Endothelial cell of umbilical vein (primary cell): Measurements from ENCODE around the gene IGSF5. TPM values are rescaled to one million over a fixed set of nuclear protein-coding genes. Genes with fewer than 3 reads are reported as not detected.
"Not testable (repeated sequence)": the region's sequence is repeated elsewhere in the genome, so short reads cannot be mapped to it uniquely, and the experiment has no call there.

Source experiments
- BruUV-seq: library from RNA; stranded (reverse); fragments of 400-500 nt; replicated peaks from 2 replicates; lab custom pipeline; 2021; lab: Mats Ljungman, UMichigan
- CTCF ChIA-PET: fragments of 300-600, 350-600 bp; sonication (Branson Sonifier 250); formaldehyde crosslinking; loops from one replicate; lab custom pipeline; 2021; ENCODE audit warnings: antibody characterized with exemption, inconsistent platforms; lab: Charles Lee
- POLR2A ChIA-PET: fragments of 300-600, 350-600 bp; sonication (Branson Sonifier 250); formaldehyde crosslinking; loops from one replicate; lab custom pipeline; 2021; ENCODE audit warnings: antibody characterized with exemption, inconsistent platforms; lab: Charles Lee
- DNase-seq: peaks from one replicate; pipeline ENCODE4 v3.0.0-alpha.2; 2011; ENCODE audit warnings: low read depth, low spot score
- FAIRE-seq: peaks from 2 replicates; lab custom pipeline; 2011; peaks lifted over from hg19 to GRCh38; lab: Jason Lieb, UNC
- H2AFZ ChIP-seq: 2 replicates; pipeline ENCODE4 v1.6.0; 2012; ENCODE audit warnings: low read depth, low read length, control low read depth, inconsistent platforms
- H3K27ac ChIP-seq: 2 replicates; pipeline ENCODE4 v1.5.1; 2011; ENCODE audit warnings: low read depth, mild to moderate bottlenecking, control low read depth, low read length, moderate library complexity; ENCODE audit not compliant: insufficient read depth
- H3K27me3 ChIP-seq, 2 experiments: 2 replicates each; pipeline versions ENCODE4 v1.6.0 to v1.6.1; 2011; ENCODE audit warnings: low read length in 2 of 2, mixed read lengths in 1 of 2; ENCODE audit not compliant: control insufficient read depth in 2 of 2, insufficient read depth in 2 of 2
- H3K36me3 ChIP-seq, 2 experiments: 2 replicates in 1 of 2; 3 replicates in 1 of 2; pipeline ENCODE4 v1.5.1; 2011; ENCODE audit warnings: low read length in 2 of 2, mild to moderate bottlenecking in 1 of 2, moderate library complexity in 1 of 2; ENCODE audit not compliant: control insufficient read depth in 2 of 2, insufficient read depth in 2 of 2; ENCODE audit errors: extremely low read depth in 1 of 2
- H3K4me1 ChIP-seq: 3 replicates; pipeline ENCODE4 v1.5.1; 2011; ENCODE audit warnings: mild to moderate bottlenecking, low read length; ENCODE audit not compliant: control insufficient read depth, insufficient read depth; ENCODE audit errors: extremely low read depth
- H3K4me2 ChIP-seq: 2 replicates; pipeline ENCODE4 v1.6.1; 2011; ENCODE audit warnings: low read length, control low read depth, mixed read lengths; ENCODE audit not compliant: insufficient read depth
- H3K4me3 ChIP-seq, 3 experiments: fragments of 200-600 bp in 1 of 3; sonication (generic), shearing (Covaris generic) in 1 of 3; replicated peaks in 1 of 3; 2 replicates each; pipeline ENCODE4 v1.5.1; 2011 to 2016; ENCODE audit warnings: control low read depth in 3 of 3, low read length in 3 of 3, mild to moderate bottlenecking in 2 of 3, inconsistent platforms in 1 of 3, low read depth in 1 of 3, moderate library complexity in 1 of 3; ENCODE audit not compliant: insufficient read depth in 1 of 3
- H3K79me2 ChIP-seq: 2 replicates; pipeline ENCODE4 v1.6.0; 2012; ENCODE audit warnings: low read length, inconsistent platforms; ENCODE audit not compliant: control insufficient read depth, insufficient read depth
- H3K9ac ChIP-seq: replicated peaks from 2 replicates; pipeline ENCODE3; 2011; ENCODE audit warnings: low read length, control low read depth; ENCODE audit not compliant: insufficient read depth; ENCODE audit errors: extremely low read depth
- H3K9me1 ChIP-seq: replicated peaks from 3 replicates; pipeline ENCODE4 v1.6.0; 2011; ENCODE audit warnings: mild to moderate bottlenecking, low read length; ENCODE audit not compliant: control insufficient read depth, insufficient read depth; ENCODE audit errors: extremely low read depth
- H3K9me3 ChIP-seq: replicated peaks from 2 replicates; pipeline ENCODE4 v1.5.1; 2012; ENCODE audit warnings: low read length, inconsistent platforms; ENCODE audit not compliant: control insufficient read depth, insufficient read depth
- H4K20me1 ChIP-seq: replicated peaks from 2 replicates; pipeline ENCODE3; 2011; ENCODE audit warnings: mild to moderate bottlenecking, low read length; ENCODE audit not compliant: control insufficient read depth, insufficient read depth; ENCODE audit errors: extremely low read depth
- EZH2 ChIP-seq: IDR thresholded peaks from 2 replicates; pipeline ENCODE4 v1.6.1; 2012; ENCODE audit warnings: borderline replicate concordance, low read depth, mild to moderate bottlenecking, moderate library complexity, low read length, inconsistent platforms; ENCODE audit not compliant: severe bottlenecking
- FOS ChIP-seq: IDR thresholded peaks from 2 replicates; pipeline ENCODE4 v1.6.1; 2011; ENCODE audit warnings: mild to moderate bottlenecking, low read length, moderate library complexity, borderline replicate concordance; ENCODE audit not compliant: insufficient read depth
- GATA2 ChIP-seq: IDR thresholded peaks from 2 replicates; pipeline ENCODE4 v1.7.0; 2011; ENCODE audit warnings: low read depth, mild to moderate bottlenecking, moderate library complexity, mixed read lengths, low read length; ENCODE audit not compliant: insufficient read length, insufficient read depth
- JUN ChIP-seq: IDR thresholded peaks from 2 replicates; pipeline ENCODE4 v1.6.1; 2011; ENCODE audit warnings: borderline replicate concordance, low read depth; ENCODE audit not compliant: insufficient read length, insufficient read depth
- MYC ChIP-seq: IDR thresholded peaks from one replicate; pipeline ENCODE4 v1.6.1; 2011; ENCODE audit warnings: mild to moderate bottlenecking, low read depth, low read length
- POLR2A ChIP-seq: IDR thresholded peaks from 2 replicates; pipeline ENCODE4 v1.6.1; 2012; ENCODE audit warnings: low read depth, mild to moderate bottlenecking, control low read depth, low read length
- POLR2AphosphoS5 ChIP-seq: IDR thresholded peaks from 2 replicates; pipeline ENCODE4 v1.6.1; 2012; ENCODE audit warnings: low read depth, mild to moderate bottlenecking, control low read depth, low read length, moderate library complexity; ENCODE audit not compliant: insufficient read depth
- dilution Hi-C: fragments of 300-500 bp; cut with MboI; formaldehyde crosslinking; loops from one replicate; pipeline ENCODE4 v1.15.0; 2019; ENCODE audit warnings: low sequenced_read_pairs; ENCODE audit not compliant: extremely low pct_ligation_motif_present
- intact Hi-C: fragments of 100-400 bp; cut with micrococcal nuclease; formaldehyde crosslinking; loops from one replicate; pipeline ENCODE4 v1.10.0; 2022
- polyA plus RNA-seq, 4 experiments: library from polyadenylated mRNA; depleted of rRNA in 3 of 4; stranded (reverse) in 3 of 4; unstranded in 1 of 4; fragments of >200 nt; gene quantifications; 2 replicates each; pipeline versions ENCODE4 v1.2.1 to v1.2.3, GENCODE V29; 2011 to 2012; ENCODE audit warnings: missing spikeins in 1 of 4
- total RNA-seq: library from RNA; stranded (reverse); gene quantifications from 2 replicates; pipeline ENCODE4 v1.2.3, GENCODE V29; 2021
- TF ChIP-seq, protein P1 (sequence below), 2 donors: IDR thresholded peaks; 1 replicate in 1 of 2; 2 replicates in 1 of 2; pipeline ENCODE4 v1.5.1; 2011; ENCODE audit warnings: low read length in 2 of 2, mild to moderate bottlenecking in 2 of 2, moderate library complexity in 2 of 2, control low read depth in 1 of 2, inconsistent platforms in 1 of 2, low read depth in 1 of 2; ENCODE audit not compliant: insufficient read depth in 1 of 2; ENCODE audit errors: extremely low read depth in 1 of 2
- TF ChIP-seq, protein P2 (sequence below): IDR thresholded peaks from 2 replicates; pipeline ENCODE4 v1.6.1; 2011; ENCODE audit not compliant: insufficient read depth, insufficient read length

Gene IGSF5
- total and polyA plus RNA-seq, 2 donors (not counting 3 experiments of a cell fraction or from before 2014, with no cell fraction given): not detected

DNA sequence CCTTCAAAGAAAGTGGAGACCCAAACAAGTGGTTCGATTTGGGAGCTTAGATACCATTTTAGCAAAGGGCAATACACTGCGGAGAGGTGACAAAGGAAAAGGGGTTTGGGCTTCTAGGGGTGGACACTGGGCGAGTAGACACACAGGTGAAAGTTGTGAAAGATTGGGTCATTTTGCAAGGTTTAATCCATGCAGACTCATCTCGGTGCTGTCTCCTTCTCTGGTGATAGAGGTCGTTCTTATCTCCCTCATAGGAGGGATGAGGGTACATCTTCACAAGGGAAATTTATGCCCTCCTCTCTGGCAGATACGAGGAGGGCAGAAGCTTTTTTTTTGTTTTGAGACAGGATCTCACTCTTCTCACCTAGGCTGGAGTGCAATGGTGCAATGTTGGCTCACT is 6.4 kb upstream of the IGSF5 start:
- no peak overlapping the region for H3K27ac ChIP-seq
- no peaks in the 10 kb centered on the region for H3K79me2 ChIP-seq
- H2AFZ ChIP-seq: no peak overlapping the region
- ChIA-PET CTCF (no interaction called here), POLR2A (no interaction called here)
- H3K4me1 ChIP-seq: no peaks in the 10 kb centered on the region
- H4K20me1 ChIP-seq: no peaks in the 10 kb centered on the region
- intact Hi-C loops (no loop called here), dilution Hi-C loops (no loop called here)
- TF ChIP-seq GATA2: no peak
- no peak for TF ChIP-seq POLR2AphosphoS5
- no peak for TF ChIP-seq MYC
- TF ChIP-seq, protein P1, sequence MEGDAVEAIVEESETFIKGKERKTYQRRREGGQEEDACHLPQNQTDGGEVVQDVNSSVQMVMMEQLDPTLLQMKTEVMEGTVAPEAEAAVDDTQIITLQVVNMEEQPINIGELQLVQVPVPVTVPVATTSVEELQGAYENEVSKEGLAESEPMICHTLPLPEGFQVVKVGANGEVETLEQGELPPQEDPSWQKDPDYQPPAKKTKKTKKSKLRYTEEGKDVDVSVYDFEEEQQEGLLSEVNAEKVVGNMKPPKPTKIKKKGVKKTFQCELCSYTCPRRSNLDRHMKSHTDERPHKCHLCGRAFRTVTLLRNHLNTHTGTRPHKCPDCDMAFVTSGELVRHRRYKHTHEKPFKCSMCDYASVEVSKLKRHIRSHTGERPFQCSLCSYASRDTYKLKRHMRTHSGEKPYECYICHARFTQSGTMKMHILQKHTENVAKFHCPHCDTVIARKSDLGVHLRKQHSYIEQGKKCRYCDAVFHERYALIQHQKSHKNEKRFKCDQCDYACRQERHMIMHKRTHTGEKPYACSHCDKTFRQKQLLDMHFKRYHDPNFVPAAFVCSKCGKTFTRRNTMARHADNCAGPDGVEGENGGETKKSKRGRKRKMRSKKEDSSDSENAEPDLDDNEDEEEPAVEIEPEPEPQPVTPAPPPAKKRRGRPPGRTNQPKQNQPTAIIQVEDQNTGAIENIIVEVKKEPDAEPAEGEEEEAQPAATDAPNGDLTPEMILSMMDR (IDR thresholded peaks at IDR 0.05; ENCODE audit: extremely low read depth in 1 of 2, insufficient read depth in 1 of 2, low read depth in 1 of 2, low read length in 2 of 2): no peak
- TF ChIP-seq, protein P2, sequence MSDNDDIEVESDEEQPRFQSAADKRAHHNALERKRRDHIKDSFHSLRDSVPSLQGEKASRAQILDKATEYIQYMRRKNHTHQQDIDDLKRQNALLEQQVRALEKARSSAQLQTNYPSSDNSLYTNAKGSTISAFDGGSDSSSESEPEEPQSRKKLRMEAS: no peak
- TF ChIP-seq POLR2A: no peak
- no peak for TF ChIP-seq FOS
- TF ChIP-seq JUN: no peak
- TF ChIP-seq EZH2: no peak
- H3K4me2 ChIP-seq: no peak overlapping the region
- no peak for FAIRE-seq
- no peaks in the 10 kb centered on the region for H3K9me1 ChIP-seq
- BruUV-seq: no TSS peak
- no peak for DNase-seq
- H3K9me3 ChIP-seq: no peaks in the 10 kb centered on the region
- H3K9ac ChIP-seq: no peak overlapping the region
- H3K36me3 ChIP-seq: no peaks in the 10 kb centered on the region
- H3K27me3 ChIP-seq: no peaks in the 10 kb centered on the region
- no peak overlapping the region for H3K4me3 ChIP-seq

DNA sequence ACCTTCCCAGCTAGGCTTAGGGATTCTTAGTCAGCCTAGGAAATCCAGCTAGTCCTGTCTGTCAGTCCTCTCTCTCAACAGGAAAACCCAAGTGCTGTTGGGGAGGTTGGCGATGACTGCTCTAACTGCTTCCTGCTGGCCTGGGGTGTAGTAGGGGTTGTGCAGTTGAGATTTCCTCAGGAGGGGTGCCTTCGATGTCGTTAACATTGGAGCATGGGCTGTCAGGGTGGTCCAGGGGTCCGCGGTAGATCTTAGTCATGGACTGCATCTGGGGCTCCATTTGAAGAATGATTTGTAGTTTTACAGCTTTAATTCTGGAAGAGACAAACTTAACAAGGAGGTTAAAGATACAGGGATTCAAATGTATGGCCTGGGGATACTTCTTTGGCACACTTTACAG is 5.5 kb upstream of the IGSF5 start:
- POLR2A ChIA-PET, H2AFZ ChIP-seq, H3K9ac ChIP-seq, H4K20me1 ChIP-seq, H3K4me2 ChIP-seq, intact Hi-C loops, H3K9me1 ChIP-seq, H3K9me3 ChIP-seq, H3K4me3 ChIP-seq, CTCF ChIA-PET, H3K27ac ChIP-seq, H3K4me1 ChIP-seq, H3K27me3 ChIP-seq, FAIRE-seq, DNase-seq, BruUV-seq, dilution Hi-C loops, H3K36me3 ChIP-seq, H3K79me2 ChIP-seq: not testable (repeated sequence)

DNA sequence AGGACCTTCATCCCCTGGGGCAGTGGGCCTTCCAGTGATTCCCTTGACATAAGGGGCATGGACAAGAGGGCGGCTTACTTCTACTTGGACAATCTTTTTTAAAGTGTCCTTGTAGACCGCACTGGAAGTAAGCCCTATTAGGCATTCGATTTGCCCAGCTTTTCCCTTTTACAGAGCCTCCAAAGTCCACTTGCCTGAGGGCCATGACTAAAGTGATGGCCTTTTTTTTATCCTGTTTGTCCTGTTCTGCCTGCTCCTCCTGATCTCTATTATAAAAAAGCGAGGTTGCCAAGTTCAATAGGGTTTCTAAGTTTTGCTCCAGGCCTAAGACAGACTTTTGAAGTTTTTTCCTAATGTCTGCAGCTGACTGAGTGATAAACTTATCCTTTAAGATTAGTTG is 2.4 kb upstream of the IGSF5 start:
- H3K4me1 ChIP-seq, H3K79me2 ChIP-seq, H3K36me3 ChIP-seq, H3K27me3 ChIP-seq, H4K20me1 ChIP-seq, POLR2A ChIA-PET, FAIRE-seq, dilution Hi-C loops, H3K4me2 ChIP-seq, DNase-seq, CTCF ChIA-PET, H3K9me1 ChIP-seq, intact Hi-C loops, H3K9ac ChIP-seq, H3K9me3 ChIP-seq, BruUV-seq, H3K27ac ChIP-seq, H3K4me3 ChIP-seq, H2AFZ ChIP-seq: not testable (repeated sequence)
